SH-SY5Y (cell line): ENCODE results near the gene TULP1.

Experiments used
- GATA2 ChIP-seq: IDR thresholded peaks from 2 replicates; pipeline ENCODE4 v1.6.1; 2011; ENCODE audit warnings: mild to moderate bottlenecking, low read depth, low read length
- GATA3 ChIP-seq: IDR thresholded peaks from 2 replicates; pipeline ENCODE4 v1.6.1; 2011; ENCODE audit warnings: low read depth, mild to moderate bottlenecking, low read length, moderate library complexity

GRCh38 chr6:35461270-35461669 lies 51.4 kb downstream of the TULP1 start:
- no peak for TF ChIP-seq GATA2
- no peak for TF ChIP-seq GATA3
